Prostate gland (tissue), 2 donors: ENCODE results near the gene CD2AP.

ENCODE experiments used
- POLR2A ChIP-seq: fragments of 450-650 bp; IDR thresholded peaks from one replicate; pipeline ENCODE4 v1.6.1; 2016; ENCODE audit warnings: antibody characterized with exemption, mild to moderate bottlenecking
- TF ChIP-seq, protein P1 (sequence below), 4 experiments: fragments of 200-600 bp in 2 of 4; fragments of 450-650 bp in 2 of 4; sonication (generic) in 2 of 4; IDR thresholded peaks; 1 replicate in 3 of 4; 2 replicates in 1 of 4; pipeline ENCODE4 v1.5.1; 2016 to 2019; ENCODE audit warnings: antibody characterized with exemption in 4 of 4, mild to moderate bottlenecking in 2 of 4, moderate library complexity in 2 of 4

DNA sequence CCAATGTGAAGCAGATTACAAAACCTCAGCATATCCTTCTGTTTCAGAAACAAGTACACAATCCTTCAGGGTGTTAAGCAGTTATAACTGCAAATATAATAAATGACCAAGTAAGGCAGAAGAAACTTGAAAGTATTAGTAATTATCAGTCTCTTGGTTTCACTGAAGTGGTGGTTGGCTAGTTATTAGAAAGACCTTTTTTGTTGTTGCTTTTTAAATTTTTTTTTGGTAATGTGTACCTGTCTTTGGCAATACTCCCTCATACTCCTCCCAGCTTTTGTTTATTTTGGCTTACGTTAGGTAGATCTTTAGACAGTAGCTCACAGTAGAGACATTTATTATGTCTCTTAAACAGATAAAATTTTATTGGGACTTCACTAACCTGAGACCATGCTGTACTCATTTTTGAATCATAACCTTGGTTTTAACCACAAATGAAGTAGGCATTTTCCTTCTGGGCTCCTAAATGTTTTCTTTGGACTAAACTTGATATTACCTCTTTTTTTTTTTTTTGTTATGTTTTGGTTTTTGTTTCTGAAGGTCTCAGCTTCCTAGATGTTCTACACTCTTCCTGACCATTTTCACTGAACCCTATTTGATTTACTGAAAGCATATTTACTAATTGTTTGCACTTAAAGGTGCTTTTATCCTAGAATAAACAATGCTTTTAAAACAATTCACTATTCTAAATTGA is 6.4 kb downstream of the CD2AP start:
- no peak for TF ChIP-seq POLR2A
- TF ChIP-seq, protein P1, sequence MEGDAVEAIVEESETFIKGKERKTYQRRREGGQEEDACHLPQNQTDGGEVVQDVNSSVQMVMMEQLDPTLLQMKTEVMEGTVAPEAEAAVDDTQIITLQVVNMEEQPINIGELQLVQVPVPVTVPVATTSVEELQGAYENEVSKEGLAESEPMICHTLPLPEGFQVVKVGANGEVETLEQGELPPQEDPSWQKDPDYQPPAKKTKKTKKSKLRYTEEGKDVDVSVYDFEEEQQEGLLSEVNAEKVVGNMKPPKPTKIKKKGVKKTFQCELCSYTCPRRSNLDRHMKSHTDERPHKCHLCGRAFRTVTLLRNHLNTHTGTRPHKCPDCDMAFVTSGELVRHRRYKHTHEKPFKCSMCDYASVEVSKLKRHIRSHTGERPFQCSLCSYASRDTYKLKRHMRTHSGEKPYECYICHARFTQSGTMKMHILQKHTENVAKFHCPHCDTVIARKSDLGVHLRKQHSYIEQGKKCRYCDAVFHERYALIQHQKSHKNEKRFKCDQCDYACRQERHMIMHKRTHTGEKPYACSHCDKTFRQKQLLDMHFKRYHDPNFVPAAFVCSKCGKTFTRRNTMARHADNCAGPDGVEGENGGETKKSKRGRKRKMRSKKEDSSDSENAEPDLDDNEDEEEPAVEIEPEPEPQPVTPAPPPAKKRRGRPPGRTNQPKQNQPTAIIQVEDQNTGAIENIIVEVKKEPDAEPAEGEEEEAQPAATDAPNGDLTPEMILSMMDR (IDR thresholded peaks at IDR 0.05) = no peak
